Chondrocyte (in vitro differentiated cells): Measurements from ENCODE around the gene COL18A1. TPM values are rescaled to one million over a fixed set of nuclear protein-coding genes. Genes with fewer than 3 reads are reported as not detected.
A peak's percentile ranks its signal among the peaks of the same experiment; 100 is the strongest.

Source experiments
- DNase-seq: peaks from one replicate; pipeline ENCODE4 v3.0.0; 2021; ENCODE audit warnings: mixed read lengths, low spot score
- H3K27ac Mint-ChIP-seq: one replicate; pipeline ENCODE4 v1.8.0; 2021; ENCODE audit warnings: mild to moderate bottlenecking, moderate library complexity, mixed read lengths; ENCODE audit not compliant: unreplicated experiment
- H3K27me3 Mint-ChIP-seq: 2 replicates; pipeline ENCODE4 v1.8.0; 2021; ENCODE audit warnings: low read depth, mixed read lengths
- H3K36me3 Mint-ChIP-seq: 2 replicates; pipeline ENCODE4 v1.8.0; 2021; ENCODE audit warnings: low read depth, mixed read lengths
- H3K4me1 Mint-ChIP-seq: 2 replicates; pipeline ENCODE4 v1.8.0; 2021; ENCODE audit warnings: low read depth, mild to moderate bottlenecking, mixed read lengths
- H3K4me3 Mint-ChIP-seq: one replicate; pipeline ENCODE4 v1.8.0; 2021; ENCODE audit warnings: mild to moderate bottlenecking, moderate library complexity, mixed read lengths; ENCODE audit not compliant: unreplicated experiment
- H3K9me3 Mint-ChIP-seq: 2 replicates; pipeline ENCODE4 v1.8.0; 2021; ENCODE audit warnings: low read depth, mixed read lengths
- total RNA-seq: library from RNA; stranded (reverse); gene quantifications from 3 replicates; pipeline ENCODE4 v1.2.1, GENCODE V29; 2021
- TF ChIP-seq, protein P1 (sequence below): fragments of 200-600 bp; sonication (generic); IDR thresholded peaks from 2 replicates; pipeline ENCODE4 v1.5.0; 2021; ENCODE audit warnings: antibody characterized with exemption, mild to moderate bottlenecking, moderate library complexity

COL18A1 gene
- total RNA-seq, 1 donor from 2014 or later: 616 TPM

DNA sequence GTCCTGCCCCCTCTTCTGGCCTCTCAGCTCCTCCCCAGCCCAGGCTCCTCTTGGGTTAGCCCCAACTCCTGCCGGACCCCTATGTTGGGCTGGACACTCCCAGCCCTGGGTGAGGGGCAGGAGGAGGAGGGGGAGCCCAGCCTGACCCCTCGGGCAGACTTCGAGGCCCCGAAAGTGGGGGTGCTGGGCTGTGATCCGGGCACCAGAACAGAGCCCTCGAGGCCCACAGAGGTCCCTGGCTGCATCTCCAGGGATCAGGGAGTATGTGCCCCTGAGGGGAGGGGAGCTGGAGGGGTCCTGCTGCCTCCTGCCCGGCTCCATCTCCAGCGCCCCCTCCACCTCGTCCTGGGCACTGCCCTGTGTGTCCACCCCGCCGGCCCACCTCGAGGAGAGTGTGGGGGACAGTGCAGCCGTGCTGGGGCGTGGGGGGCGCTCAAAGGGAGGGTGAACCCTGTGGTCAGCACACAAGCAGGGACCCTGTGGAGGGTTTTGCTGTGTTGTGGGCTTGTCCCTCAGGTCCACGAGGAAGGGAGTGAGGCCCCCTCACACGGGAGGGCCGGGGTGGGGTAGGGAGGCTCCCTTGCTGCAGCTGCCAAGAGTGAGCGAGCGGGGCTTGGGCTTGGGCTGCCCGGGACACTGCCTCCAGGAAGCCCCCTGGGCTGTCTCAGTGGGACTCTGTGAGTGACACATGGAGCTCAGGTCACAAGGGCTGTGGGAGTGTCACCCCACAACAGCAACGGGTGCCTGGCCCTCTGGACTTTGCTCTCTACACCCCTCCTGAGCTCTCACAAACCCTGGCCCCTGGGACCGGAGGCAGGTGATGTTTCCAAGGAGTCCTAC is 54.4 kb downstream of the COL18A1 start:
- Mint-ChIP-seq H3K27ac (no peak overlapping the region), H3K4me3 (no peak overlapping the region), H3K36me3 (peaks cover 18% of the 10 kb centered on the region), H3K27me3 (no peaks in the 10 kb centered on the region), H3K9me3 (peaks cover 16% of the 10 kb centered on the region), H3K4me1 (peaks cover 27% of the 10 kb centered on the region)
- TF ChIP-seq, protein P1, sequence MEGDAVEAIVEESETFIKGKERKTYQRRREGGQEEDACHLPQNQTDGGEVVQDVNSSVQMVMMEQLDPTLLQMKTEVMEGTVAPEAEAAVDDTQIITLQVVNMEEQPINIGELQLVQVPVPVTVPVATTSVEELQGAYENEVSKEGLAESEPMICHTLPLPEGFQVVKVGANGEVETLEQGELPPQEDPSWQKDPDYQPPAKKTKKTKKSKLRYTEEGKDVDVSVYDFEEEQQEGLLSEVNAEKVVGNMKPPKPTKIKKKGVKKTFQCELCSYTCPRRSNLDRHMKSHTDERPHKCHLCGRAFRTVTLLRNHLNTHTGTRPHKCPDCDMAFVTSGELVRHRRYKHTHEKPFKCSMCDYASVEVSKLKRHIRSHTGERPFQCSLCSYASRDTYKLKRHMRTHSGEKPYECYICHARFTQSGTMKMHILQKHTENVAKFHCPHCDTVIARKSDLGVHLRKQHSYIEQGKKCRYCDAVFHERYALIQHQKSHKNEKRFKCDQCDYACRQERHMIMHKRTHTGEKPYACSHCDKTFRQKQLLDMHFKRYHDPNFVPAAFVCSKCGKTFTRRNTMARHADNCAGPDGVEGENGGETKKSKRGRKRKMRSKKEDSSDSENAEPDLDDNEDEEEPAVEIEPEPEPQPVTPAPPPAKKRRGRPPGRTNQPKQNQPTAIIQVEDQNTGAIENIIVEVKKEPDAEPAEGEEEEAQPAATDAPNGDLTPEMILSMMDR: no peak
- DNase-seq: peak; percentile 60

DNA sequence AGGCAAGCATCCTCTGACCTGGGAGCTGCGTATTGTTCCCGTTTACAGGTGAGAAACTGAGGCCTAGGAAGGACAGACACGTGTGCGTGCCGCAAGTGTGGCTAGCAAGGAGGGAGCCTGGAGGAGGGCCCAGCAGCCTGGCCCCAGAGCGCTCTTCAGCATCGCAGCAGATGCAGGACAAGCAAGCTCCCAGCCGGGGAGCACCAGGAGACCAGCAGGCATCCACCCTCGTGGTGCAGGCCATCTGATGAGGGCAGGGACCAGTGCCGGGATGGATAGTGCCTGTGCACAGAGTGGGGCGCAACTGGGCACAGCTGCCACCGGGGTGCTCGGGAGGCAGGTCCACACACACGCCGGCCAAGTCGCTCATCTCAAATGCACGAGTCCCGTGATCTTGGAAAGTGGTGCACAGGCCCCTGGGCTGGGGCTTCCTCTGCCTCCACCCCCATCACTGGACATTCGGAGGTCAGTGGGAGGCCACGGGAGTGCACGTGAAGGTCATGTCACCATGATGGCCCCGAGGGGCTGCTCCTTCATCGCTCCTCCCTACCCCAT is 55.1 kb downstream of the COL18A1 start:
- peak overlapping the region; percentile 39 for H3K27ac Mint-ChIP-seq
- H3K4me1 Mint-ChIP-seq: peaks cover 20% of the 10 kb centered on the region
- TF ChIP-seq, protein P1: no peak
- H3K4me3 Mint-ChIP-seq: no peak overlapping the region
- DNase-seq: peak; percentile 86
- H3K36me3 Mint-ChIP-seq: peaks cover 20% of the 10 kb centered on the region
- peaks cover 16% of the 10 kb centered on the region for H3K9me3 Mint-ChIP-seq
- no peaks in the 10 kb centered on the region for H3K27me3 Mint-ChIP-seq

DNA sequence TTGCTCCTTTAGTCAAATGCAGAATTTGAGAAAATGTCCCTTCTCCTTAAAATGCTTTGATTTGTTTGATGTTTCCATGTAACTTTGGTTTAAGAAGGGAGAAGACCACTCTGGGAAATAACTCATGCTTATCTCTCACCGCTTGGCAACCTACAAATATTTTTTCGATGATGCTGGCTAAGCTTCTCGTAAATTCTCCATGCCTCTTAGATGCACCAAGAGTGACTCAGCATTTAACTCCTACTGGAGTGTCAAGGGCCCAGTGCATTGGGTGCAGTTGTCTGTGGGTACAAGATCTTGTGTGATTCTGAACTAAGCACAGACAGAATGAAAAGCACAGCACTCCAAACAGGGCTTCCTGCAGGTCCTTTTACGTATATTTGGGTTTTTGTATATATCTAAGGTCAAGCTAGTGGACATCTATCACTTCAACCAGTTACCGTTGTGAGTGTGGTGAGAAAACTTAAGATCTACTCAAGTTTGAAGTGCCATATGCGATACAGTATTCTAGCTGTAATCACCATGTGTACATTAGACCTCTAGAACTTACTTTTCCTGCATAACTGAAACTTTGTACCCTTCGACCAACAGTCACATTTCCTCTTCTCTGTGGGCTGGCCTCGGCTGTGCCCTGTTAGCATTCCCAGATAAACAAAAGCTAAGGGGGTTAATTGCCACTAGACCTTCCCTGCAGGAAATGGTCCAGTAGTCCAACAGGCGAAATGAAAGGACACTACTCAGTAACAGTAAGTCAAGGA is 55.8 kb downstream of the COL18A1 start:
- Mint-ChIP-seq H3K27me3 (no peaks in the 10 kb centered on the region), H3K36me3 (peaks cover 20% of the 10 kb centered on the region), H3K27ac (peak overlapping the region; percentile 39), H3K4me3 (no peak overlapping the region), H3K9me3 (peaks cover 16% of the 10 kb centered on the region), H3K4me1 (peaks cover 17% of the 10 kb centered on the region)
- TF ChIP-seq, protein P1: no peak
- DNase-seq: no peak

DNA sequence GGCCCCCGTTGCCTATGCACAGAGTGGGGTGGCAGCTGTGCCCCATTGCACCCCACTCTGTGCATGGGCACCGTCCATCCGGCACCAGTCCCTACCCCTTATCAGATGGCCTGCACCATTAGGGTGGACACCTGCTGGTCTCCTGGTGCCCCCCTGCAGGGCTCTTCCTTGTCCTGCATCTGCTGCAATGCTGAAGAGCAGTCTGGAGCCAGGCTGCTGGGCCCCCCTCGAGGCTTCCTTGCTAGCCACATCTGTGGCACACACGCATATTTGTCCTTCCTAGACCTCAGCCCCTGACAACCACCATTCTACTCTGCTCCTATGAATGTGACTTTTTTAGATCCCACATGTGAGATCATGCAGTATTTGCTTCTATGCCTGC is 56.4 kb downstream of the COL18A1 start:
- Mint-ChIP-seq H3K9me3 (peaks cover 16% of the 10 kb centered on the region), H3K27ac (no peak overlapping the region), H3K4me3 (no peak overlapping the region), H3K27me3 (no peaks in the 10 kb centered on the region), H3K36me3 (peaks cover 20% of the 10 kb centered on the region), H3K4me1 (peaks cover 17% of the 10 kb centered on the region)
- TF ChIP-seq, protein P1: no peak
- peak; percentile 66 for DNase-seq

DNA sequence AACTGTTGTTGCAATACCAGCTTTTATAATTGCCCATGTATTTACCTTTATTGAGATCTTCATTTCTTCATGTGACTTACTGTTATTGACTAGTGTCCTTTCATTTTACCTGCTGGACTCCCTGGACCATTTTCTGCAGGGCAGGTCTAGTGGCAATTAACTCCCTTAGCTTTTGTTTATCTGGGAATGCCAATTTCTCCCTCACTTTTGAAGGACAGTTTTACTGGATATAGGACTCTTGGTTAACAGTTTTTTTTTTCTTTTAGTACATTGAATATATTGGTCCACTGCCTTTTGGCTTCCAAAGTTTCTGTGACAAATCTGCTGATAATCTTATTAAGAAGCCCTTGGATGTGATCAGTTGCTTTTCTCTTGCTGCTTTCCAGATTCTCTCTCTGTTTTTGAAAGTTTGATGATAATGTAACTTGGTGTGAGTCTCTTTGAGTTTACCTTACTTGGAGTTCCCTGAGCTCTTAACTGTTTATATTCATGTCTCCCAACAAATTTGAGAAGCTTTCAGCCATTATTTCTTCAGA is 56.9 kb downstream of the COL18A1 start:
- Mint-ChIP-seq H3K27ac (no peak overlapping the region), H3K36me3 (peaks cover 20% of the 10 kb centered on the region), H3K4me3 (no peak overlapping the region), H3K27me3 (no peaks in the 10 kb centered on the region), H3K4me1 (peaks cover 17% of the 10 kb centered on the region), H3K9me3 (peaks cover 16% of the 10 kb centered on the region)
- TF ChIP-seq, protein P1: no peak
- no peak for DNase-seq
